HTERT RPE-1 (cell line): Measurements from ENCODE around the gene EGFL8.
"Not testable (repeated sequence)": the region's sequence is repeated elsewhere in the genome, so short reads cannot be mapped to it uniquely, and the experiment has no call there.

Experiments used
- in situ Hi-C: fragments of 300-500 bp; cut with MboI; formaldehyde crosslinking; loops from 4 replicates; pipeline ENCODE4 v1.14.3; 2020; ENCODE audit warnings: low sequenced_read_pairs

The EGFL8 gene

DNA sequence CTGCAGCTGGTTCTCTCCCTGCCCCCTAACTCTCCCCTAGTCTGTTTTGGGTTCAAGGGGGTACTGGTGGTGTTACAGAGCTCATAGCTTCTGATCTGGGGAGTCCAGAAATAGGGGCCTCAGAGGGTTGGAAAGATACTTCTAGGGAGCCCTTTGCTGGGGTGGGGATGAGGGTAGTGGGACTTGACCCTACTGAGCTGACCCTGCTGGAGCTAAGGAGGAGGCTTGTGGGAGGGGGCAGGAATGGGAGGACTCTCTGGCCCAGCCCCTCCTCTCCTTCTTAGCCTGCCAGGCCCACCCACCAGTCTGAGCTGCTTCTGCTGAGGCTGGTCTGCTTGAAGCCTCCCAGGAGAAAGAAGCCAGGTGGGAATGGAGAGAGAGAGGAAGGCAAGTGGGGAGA is at the start of gene EGFL8:
Gene EGFL8 (plus strand): TSS at position 301 of the 400 bp plus-strand sequence. CDS start 1,571 bp downstream, outside the sequence.
- in situ Hi-C loops: no loop called here

- in situ Hi-C loops: no loop called here
Observed at GRCh38 chr6:32114796-32115195, 49.6 kb upstream of the EGFL8 start.

- in situ Hi-C loops: no loop called here
Observed at GRCh38 chr6:32115623-32116022, 48.8 kb upstream of the EGFL8 start.

GRCh38 chr6:32116674-32117073 is 47.7 kb upstream of the EGFL8 start:
- in situ Hi-C loops: no loop called here

GRCh38 chr6:32117461-32117860 is 46.9 kb upstream of the EGFL8 start:
- in situ Hi-C loops: no loop called here

GRCh38 chr6:32118782-32119628 is 45.4 kb upstream of the EGFL8 start:
- in situ Hi-C loops: no loop called here

GRCh38 chr6:32120573-32121059 is 43.8 kb upstream of the EGFL8 start:
- in situ Hi-C loops: no loop called here

DNA sequence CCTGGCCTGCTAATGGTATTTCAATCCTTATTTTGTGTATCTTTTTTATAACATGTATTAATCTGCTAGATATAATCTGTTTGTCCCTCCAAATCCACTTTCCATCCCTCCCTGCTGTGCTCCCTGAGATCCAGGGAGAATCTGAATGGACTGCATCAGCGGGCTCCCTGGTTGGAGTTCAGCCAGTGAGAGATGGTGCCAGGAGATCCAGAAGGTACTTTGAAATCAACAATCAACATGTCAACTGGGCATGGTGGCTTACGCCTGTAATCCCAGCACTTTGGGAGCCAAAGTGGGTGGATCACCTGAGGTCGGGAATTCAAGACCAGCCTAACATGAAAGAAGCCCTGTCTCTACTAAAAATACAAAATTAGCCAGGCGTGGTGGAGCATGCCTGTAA is 40.7 kb upstream of the EGFL8 start:
- in situ Hi-C loops: no loop called here

DNA sequence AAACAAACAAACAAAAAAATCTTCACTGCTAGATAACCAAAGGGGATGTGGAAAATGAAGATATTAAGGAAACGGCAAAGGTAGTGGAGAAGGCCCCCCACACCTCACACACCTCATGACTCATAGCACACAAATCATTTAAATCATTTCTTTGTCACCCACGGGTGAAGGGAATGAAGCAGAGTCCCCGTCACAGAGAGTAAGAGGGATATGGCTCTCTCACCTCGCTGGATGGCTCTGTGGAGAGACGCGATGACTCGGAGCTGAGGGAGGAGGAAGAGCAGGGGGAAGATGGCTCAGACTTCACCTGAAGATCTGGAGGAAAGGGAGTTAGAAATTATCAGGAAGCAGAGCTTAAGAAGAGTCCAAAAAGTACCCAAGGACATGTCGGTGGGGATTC is 37.5 kb upstream of the EGFL8 start:
- in situ Hi-C loops: no loop called here

DNA sequence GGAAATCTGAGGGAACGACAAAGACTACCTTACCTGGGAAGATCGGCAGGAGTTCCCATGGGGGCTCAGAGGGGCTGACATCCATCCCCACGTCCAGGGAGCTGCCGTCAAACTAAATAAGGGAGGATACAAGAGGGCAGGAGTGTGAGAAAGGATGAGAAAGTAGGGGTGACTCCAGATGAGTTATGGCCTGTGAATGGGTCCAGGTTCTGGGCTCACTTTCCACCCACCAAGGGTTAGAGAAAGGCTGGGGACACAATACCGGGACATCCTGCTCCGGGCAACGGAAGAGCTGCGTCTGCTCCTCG is 37.0 kb upstream of the EGFL8 start:
- in situ Hi-C loops: no loop called here

GRCh38 chr6:32127717-32128592 is 36.4 kb upstream of the EGFL8 start, which contains the start of gene ATF6B:
TSS of gene ATF6B (minus strand) at chr6:32128246. CDS start at chr6:32128207, 39 bp downstream.
- in situ Hi-C loops: no loop called here

DNA sequence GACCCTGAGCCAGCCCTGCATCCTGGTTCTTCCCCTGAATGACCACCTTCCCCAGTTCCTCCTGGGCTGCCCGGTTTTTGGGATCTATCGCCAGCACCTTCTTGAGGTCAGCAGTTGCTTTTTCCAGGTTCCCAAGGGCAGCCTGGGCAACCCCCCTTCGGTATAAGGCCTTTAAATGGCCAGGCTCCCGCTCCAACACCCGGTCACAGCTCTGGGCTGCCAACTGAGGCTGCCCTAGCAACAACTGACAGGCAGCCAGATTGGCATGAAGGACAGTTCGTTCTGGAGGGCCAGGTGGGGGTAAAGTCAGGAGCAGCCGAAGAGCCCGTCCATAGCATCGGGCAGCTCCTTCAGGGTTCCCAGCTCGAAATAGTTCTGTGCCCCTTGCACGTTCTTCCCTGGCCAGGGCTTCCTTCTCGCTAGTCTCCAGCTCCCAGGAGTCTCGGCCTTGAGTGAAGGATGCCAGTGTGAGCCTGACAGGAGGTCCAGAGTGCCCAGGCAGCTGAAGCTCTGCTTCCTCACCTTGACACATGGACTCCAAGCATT is 35.6 kb upstream of the EGFL8 start:
- in situ Hi-C loops: no loop called here

- in situ Hi-C loops: no loop called here
Observed at GRCh38 chr6:32129297-32130088, 34.9 kb upstream of the EGFL8 start.

DNA sequence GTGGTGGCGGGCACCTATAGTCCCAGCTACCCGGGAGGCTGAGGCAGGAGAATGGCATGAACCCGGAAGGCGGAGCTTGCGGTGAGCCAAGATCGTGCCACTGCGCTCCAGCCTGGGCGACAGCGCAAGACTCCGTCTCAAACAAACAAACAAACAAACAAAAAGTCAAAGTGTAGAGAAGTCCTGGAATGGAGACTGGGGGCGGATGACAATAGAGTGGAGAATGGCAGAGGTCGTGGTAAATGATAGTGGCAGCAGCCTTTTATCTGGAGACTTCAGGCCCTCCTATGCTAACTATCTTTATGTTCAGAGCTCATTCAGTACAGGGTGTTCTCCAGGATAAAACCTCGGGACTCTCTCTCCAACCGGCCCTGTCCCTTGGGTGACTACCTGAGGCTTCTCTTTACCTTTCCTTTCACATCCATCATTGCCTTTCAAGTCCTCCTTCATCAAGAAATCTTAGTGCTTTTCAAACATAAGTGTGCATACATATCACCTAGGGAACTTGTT is 32.9 kb upstream of the EGFL8 start:
- in situ Hi-C loops: no loop called here

DNA sequence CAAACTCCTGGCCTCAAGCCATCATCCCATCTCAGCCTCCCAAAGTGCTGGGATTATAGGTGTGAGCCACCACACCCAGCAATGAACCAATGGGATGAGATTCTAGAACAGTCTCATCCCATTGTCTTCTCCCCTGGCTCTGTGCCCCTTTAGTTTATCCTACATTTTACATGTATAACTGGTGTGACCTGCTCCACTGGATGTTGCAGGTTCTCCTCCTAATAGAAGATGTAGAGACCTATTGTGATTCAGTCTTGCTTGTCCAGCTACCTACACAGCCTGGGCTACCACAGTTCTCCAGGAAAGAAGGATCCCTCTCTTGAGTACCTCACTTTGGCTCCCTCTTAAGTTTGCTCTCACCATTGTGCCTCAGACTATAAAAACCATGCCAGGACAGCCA is 32.3 kb upstream of the EGFL8 start:
- in situ Hi-C loops: no loop called here

DNA sequence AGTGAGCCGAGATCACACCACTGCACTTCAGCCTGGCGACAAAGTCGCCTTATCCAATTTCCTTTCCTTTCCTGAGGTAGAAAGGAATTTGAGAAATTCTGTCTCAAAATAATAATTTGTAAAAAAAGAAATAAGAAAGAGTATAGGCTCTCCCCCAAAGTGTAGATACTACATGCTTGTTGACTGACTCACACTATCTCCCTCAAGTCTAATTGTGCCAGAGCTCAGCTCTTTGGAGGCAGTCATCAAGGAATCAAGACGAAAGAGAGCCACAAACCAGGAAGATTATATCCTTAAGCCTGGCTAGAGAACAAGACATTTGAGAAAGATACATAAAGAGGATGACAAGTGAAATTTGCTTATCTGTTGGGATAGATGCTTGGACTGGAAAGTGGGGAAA is 30.6 kb upstream of the EGFL8 start:
- in situ Hi-C loops: no loop called here

GRCh38 chr6:32137454-32137853 is 26.9 kb upstream of the EGFL8 start:
- in situ Hi-C loops: no loop called here

DNA sequence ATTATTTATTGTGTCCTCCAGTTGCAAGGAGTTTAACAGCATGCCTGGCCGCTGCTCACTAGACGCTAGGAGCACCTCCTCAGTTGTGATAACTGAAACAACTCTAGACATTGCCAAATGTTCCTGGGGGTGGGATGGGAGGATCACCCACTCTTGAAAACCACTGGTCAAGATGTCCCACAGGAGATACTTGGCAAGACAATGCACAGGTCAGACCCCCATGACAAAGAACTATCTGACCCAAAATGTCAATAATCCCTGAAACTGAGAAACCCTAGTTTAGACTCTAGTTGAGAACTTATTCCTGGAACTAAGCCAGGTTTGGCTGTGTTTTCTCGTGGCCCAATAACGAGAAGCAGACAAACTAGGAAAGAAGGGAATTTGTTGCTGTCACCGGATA is 24.8 kb upstream of the EGFL8 start:
- in situ Hi-C loops: no loop called here

GRCh38 chr6:32140420-32141046 is 23.9 kb upstream of the EGFL8 start:
- in situ Hi-C loops: no loop called here

- in situ Hi-C loops: not testable (repeated sequence)
Observed at GRCh38 chr6:32144238-32144637, 20.2 kb upstream of the EGFL8 start.
